ENCODE data around the gene MLLT3.

GRCh38 chr9:20474496-20474895 lies 147.8 kb downstream of the MLLT3 start:
- TF ChIP-seq YY1 (IDR thresholded peaks at IDR 0.05; ENCODE audit: low read depth, low read length) (no peak), EZH2 (IDR thresholded peaks at IDR 0.05; ENCODE audit: low read depth, low read length, severe bottlenecking) (no peak), POLR2AphosphoS5 (IDR thresholded peaks at IDR 0.05; ENCODE audit: low read depth, low read length) (no peak), POLR2A (IDR thresholded peaks at IDR 0.05; ENCODE audit: control extremely low read depth in 1 of 2, low read depth in 2 of 2, low read length in 2 of 2) (no peak), GTF2F1 (IDR thresholded peaks at IDR 0.05; ENCODE audit: borderline replicate concordance, low read depth, low read length) (no peak)

Data from H1 (cell line).